Pons (tissue), 1 donor: ENCODE measurements around the gene DMRTC1.
"Not testable (repeated sequence)": the region's sequence is repeated elsewhere in the genome, so short reads cannot be mapped to it uniquely, and the experiment has no call there.

Experiments used
- DNase-seq: peaks from one replicate; pipeline ENCODE4 v3.0.0-alpha.2; 2016; ENCODE audit warnings: low spot score

Gene DMRTC1

DNA sequence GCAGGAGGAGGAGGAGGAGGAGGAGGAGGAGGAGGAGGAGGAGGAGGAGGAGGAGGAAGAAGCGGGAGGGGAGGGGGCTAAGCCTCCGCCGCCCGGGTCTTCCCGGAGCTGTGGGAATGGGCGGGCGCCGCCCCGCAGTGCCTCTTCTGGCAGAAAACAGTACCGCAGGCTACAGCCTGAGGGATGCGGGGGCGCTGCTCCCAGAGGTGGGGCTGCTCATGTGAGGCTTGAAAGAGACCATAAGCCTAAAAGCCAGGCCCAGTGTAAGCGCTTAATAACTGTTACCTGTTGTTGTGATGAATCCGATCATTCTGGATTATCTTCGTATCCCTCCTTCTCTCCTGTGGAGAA lies at the start of gene DMRTC1:
DMRTC1 (minus strand) TSS at position 19 of the 351 bp plus-strand sequence. CDS start 68,143 bp downstream, outside the sequence.
- not testable (repeated sequence) for DNase-seq

GRCh38 chrX:72980894-72981469 lies 37.3 kb upstream of the DMRTC1 start:
- DNase-seq: not testable (repeated sequence)

GRCh38 chrX:72974885-72975284 lies 31.2 kb upstream of the DMRTC1 start:
- not testable (repeated sequence) for DNase-seq

GRCh38 chrX:72971859-72972258 lies 28.2 kb upstream of the DMRTC1 start:
- DNase-seq: not testable (repeated sequence)

DNA sequence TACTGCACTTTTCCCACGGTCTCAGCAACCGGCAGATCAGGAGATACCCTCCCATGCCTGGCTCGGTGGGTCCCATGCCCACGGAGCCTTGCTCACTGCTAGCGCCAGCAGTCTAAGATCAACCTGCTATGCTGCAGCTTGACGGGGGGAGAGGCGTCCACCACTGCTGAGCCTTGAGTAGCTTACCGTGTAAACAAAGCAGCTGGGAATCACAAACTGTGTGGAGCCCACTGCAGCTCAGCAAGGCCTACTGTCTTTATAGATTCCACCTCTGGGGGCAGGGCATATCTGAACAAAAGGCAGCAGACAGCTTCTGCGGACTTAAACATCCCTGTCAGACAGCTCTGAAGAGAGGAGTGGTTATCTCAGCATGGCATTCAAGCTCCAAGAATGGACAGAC lies 16.3 kb upstream of the DMRTC1 start:
- DNase-seq: not testable (repeated sequence)

DNA sequence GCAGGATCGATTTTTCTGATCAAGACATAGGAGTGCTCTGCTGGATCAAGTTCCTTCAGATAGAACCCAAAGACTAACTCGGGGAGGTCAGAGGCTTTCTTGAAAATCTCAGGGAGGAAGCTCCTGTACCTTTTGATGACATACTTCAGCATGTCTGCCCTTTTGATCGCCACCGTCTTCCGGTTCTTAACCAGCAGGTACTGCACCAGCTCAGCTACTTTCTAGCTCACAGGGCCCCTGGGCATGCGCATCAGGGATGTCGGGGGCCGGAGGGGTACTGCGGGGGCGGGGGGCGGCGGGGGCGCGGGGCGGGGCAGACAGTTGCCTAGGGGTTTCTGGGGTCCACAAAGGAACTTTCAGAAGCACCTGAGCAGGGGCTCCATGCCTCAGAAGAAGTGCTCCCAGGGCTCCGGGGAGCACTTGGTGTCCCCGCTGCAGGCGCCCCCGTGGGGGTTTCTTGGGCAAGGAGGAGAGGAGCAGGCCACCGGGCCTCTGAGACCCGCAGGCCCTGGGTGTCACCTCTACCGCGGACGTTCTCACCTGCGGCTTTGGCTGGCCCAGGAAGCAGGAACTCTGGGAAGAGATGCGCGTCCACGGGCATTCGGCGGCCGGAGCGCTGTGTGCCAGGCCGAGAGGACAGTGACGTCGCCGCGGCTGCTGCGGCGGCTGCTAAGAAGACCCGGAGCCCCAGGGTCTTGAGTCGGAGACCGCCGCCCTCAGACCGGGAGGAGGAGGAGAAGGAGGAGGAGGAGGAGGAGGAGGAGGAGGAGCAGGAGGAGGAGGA lies 410 bp downstream of the DMRTC1 start:
- not testable (repeated sequence) for DNase-seq

- not testable (repeated sequence) for DNase-seq
Observed at GRCh38 chrX:72942272-72942671, 1.4 kb downstream of the DMRTC1 start.

GRCh38 chrX:72937906-72938305 lies 5.7 kb downstream of the DMRTC1 start, which contains the start of gene FAM236A:
Gene FAM236A, plus strand, starts transcription at chrX:72938206. Its CDS starts 57 bp downstream, at chrX:72938263.
- not testable (repeated sequence) for DNase-seq

- not testable (repeated sequence) for DNase-seq
Observed at GRCh38 chrX:72936882-72937455, 6.7 kb downstream of the DMRTC1 start.

DNA sequence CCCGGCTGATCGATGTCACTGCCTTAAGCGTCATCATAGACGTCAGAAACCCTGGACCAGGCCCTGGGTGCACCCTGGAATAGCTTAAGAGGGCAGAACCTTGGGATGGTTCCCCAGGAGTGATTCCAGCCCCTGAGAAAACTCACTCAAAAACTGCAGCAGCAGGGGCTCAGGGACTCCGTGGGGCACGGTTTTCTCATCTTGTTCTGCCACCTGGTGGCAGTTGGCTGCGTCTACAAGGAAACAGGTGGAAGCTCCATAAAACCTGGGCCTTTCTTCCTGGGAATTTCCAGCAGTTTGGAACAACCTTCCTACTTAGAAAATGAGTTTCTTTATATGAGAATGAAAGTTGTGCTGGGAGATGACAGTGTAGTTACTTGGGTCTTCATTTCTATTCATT lies 7.2 kb downstream of the DMRTC1 start:
- not testable (repeated sequence) for DNase-seq

- DNase-seq: not testable (repeated sequence)
Observed at GRCh38 chrX:72932283-72932682, 11.4 kb downstream of the DMRTC1 start.

- not testable (repeated sequence) for DNase-seq
Observed at GRCh38 chrX:72916096-72916495, 27.5 kb downstream of the DMRTC1 start.

DNA sequence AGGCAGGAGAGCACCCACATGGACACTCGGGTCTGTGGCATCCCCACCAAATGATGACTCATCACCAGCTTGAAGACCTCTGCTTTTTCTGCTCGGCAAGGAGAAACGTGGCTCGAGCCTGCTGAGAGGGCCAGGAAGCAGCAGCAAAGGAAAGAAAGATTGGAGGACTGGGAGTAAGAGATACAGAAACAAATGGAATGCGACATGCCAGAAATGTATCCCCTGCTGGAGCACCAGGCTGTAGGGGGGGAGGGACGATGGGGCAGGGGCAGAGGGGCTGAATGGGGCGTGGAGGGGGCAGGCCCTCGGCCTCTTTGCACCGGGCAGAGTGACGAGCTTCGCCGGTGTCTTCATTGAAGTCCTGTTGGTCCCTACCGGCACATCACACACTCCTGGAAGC lies 31.3 kb downstream of the DMRTC1 start, which contains the start of gene FAM236C:
FAM236C (plus strand) TSS at position 301 of the 400 bp plus-strand sequence. CDS start 100 bp downstream, outside the sequence.
- not testable (repeated sequence) for DNase-seq

DNA sequence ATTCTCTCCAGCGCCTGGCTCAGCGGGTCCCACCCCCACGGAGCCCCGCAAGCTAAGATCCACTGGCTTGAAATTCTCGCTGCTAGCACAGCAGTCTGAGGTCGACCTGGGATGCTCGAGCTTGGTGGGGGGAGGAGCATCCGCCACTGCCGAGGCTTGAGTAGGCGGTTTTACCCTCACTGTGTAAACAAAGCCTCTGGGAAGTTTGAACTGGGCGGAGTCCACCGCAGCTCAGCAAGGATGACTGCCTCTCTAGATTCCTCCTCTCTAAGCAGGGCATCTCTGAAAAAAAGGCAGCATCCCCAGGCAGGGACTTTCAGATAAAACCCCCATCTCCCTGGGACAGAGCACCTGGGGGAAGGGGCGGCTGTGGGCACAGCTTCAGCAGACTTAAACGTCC lies 53.9 kb downstream of the DMRTC1 start:
- DNase-seq: not testable (repeated sequence)

DNA sequence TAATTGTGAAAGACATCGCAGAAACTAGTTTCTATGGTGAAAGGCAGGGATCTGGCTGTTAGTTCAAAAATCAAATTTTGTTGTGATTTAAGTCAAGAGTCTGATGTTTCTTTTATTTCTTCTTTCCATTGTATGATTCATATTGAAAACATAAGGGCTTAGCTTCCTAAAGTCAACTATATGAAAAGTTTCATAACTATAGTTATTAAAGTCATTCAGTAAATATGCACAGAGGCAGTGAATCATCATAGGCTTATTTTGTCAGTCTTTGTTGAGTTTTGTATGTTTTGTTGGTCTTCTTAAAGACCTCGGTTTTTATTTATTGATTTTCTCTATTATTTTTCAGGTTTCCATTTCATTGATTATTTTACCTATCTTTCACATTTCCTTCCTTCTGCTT lies 60.7 kb downstream of the DMRTC1 start:
- DNase-seq: not testable (repeated sequence)

DNA sequence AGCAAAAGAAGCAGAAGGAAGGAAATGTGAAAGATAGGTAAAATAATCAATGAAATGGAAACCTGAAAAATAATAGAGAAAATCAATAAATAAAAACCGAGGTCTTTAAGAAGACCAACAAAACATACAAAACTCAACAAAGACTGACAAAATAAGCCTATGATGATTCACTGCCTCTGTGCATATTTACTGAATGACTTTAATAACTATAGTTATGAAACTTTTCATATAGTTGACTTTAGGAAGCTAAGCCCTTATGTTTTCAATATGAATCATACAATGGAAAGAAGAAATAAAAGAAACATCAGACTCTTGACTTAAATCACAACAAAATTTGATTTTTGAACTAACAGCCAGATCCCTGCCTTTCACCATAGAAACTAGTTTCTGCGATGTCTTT lies 106.1 kb downstream of the DMRTC1 start:
- not testable (repeated sequence) for DNase-seq

- DNase-seq: not testable (repeated sequence)
Observed at GRCh38 chrX:72830701-72831100, 112.9 kb downstream of the DMRTC1 start.
